Thyroid gland (tissue), 4 donors: ENCODE results near the gene CDHR3.

ENCODE experiments used
- CTCF ChIP-seq, 6 experiments: fragments of 200-600 bp in 3 of 6; fragments of 450-650 bp in 3 of 6; sonication (generic) in 3 of 6; IDR thresholded peaks; one replicate each; pipeline ENCODE4 v1.5.1; 2016 to 2019; ENCODE audit warnings: antibody characterized with exemption in 6 of 6, mild to moderate bottlenecking in 2 of 6, inconsistent platforms in 1 of 6, moderate library complexity in 1 of 6
- POLR2A ChIP-seq, 2 donors: fragments of 450-650 bp; IDR thresholded peaks; one replicate each; pipeline ENCODE4 v1.6.1; 2017; ENCODE audit warnings: antibody characterized with exemption in 2 of 2, mild to moderate bottlenecking in 2 of 2, moderate library complexity in 1 of 2

DNA sequence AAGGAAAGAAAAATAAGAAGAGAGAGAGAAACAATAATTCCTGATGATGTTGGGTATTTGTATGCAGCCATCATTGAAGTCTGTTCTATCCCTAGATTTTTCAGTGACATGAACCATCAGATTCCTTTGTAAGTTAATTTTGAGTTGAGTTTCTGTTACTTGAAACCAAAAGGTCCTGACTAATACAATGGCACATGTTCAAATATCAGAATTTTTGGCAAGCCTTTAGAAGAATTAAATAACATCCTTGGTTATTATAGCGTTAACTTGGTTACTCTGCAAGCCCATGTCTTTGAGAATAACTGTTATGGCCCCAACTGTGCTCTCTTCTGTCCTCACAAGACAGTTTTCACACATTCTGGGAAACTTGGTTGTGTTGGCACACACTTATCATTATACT, 82.5 kb downstream of the CDHR3 start:
- no peak for TF ChIP-seq POLR2A (IDR thresholded peaks at IDR 0.05)
- TF ChIP-seq CTCF (IDR thresholded peaks at IDR 0.05) = no peak
